Spleen (tissue), 7 donors: Measurements from ENCODE around the gene WSCD2.

ENCODE experiments used
- POLR2A ChIP-seq, 3 donors: fragments of 450-650 bp; IDR thresholded peaks; one replicate each; pipeline ENCODE4 v1.5.1; 2017; ENCODE audit warnings: antibody characterized with exemption in 3 of 3, mild to moderate bottlenecking in 1 of 3
- TF ChIP-seq, protein P1 (sequence below), 11 experiments: fragments of 200-600 bp in 7 of 11; fragments of 450-650 bp in 4 of 11; sonication (generic) in 4 of 11; IDR thresholded peaks in 8 of 11; conservative IDR thresholded peaks in 3 of 11; 1 replicate in 7 of 11; 2 replicates in 4 of 11; pipeline versions ENCODE4 v1.4.0 to v1.8.0; 2016 to 2021; ENCODE audit warnings: antibody characterized with exemption in 11 of 11, inconsistent platforms in 4 of 11, mild to moderate bottlenecking in 1 of 11
- donor health status: DM: no; HTN: no; CAD: no; lungs with moderate emphysema.
- donor health status: DM: no; HTN: no; CAD: no.
- donor health status: DM: no; HTN: no; CAD: no.

DNA sequence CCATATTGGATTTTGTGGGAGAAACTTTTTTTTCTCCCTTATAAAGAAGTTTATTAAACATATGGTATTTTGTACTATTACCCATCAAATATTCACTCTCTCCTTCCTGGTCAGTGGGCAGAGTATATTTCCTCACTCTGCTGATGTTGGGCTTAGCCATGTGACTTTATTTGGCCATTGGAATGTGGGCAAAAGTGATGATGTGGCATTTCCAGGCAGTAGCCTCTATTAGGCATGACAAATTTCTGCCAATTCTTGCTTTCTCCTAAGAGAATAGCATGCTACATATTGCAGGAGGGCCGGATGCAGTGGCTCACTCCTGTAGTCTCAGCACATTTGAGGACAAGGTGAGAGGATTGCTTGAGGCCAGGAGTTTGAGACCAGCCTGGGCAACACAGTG is 24.4 kb upstream of the WSCD2 start:
- TF ChIP-seq, protein P1, sequence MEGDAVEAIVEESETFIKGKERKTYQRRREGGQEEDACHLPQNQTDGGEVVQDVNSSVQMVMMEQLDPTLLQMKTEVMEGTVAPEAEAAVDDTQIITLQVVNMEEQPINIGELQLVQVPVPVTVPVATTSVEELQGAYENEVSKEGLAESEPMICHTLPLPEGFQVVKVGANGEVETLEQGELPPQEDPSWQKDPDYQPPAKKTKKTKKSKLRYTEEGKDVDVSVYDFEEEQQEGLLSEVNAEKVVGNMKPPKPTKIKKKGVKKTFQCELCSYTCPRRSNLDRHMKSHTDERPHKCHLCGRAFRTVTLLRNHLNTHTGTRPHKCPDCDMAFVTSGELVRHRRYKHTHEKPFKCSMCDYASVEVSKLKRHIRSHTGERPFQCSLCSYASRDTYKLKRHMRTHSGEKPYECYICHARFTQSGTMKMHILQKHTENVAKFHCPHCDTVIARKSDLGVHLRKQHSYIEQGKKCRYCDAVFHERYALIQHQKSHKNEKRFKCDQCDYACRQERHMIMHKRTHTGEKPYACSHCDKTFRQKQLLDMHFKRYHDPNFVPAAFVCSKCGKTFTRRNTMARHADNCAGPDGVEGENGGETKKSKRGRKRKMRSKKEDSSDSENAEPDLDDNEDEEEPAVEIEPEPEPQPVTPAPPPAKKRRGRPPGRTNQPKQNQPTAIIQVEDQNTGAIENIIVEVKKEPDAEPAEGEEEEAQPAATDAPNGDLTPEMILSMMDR (IDR thresholded peaks at IDR 0.05 in 8 of 11, conservative IDR thresholded peaks at IDR 0.05 in 3 of 11), result no peak
- no peak for TF ChIP-seq POLR2A (IDR thresholded peaks at IDR 0.05)
